Measurements from ENCODE around the gene CNTN4.
"Not testable (repeated sequence)": the region's sequence is repeated elsewhere in the genome, so short reads cannot be mapped to it uniquely, and the experiment has no call there.

The CNTN4 gene

GRCh38 chr3:2525968-2526367 lies 427.3 kb downstream of the CNTN4 start:
- Histone ChIP-seq H3K36me3 (ENCODE audit: insufficient read depth, low read length) (no peaks in the 10 kb centered on the region), H3K27ac (ENCODE audit: low read length) (no peak overlapping the region), H2AFZ (ENCODE audit: low read depth, low read length) (no peak overlapping the region), H3K4me2 (ENCODE audit: insufficient read depth, low read length) (no peak overlapping the region), H3K4me1 (ENCODE audit: insufficient read depth, low read length) (no peaks in the 10 kb centered on the region), H3K9me3 (ENCODE audit: insufficient read depth, low read length, severe bottlenecking) (no peaks in the 10 kb centered on the region), H3K79me2 (ENCODE audit: insufficient read depth, low read length) (no peaks in the 10 kb centered on the region), H3K27me3 (ENCODE audit: insufficient read depth, low read length, poor library complexity) (no peaks in the 10 kb centered on the region), H3K9ac (ENCODE audit: low read depth, low read length) (no peak overlapping the region), H3K4me3 (ENCODE audit: low read depth in 1 of 2, low read length in 2 of 2) (no peak overlapping the region), H4K20me1 (ENCODE audit: insufficient read depth, low read length) (no peaks in the 10 kb centered on the region)
- no peak for ATAC-seq (ENCODE audit: insufficient read depth, low read depth)
- DNase-seq: no peak
- TF ChIP-seq EZH2 (IDR thresholded peaks at IDR 0.05; ENCODE audit: borderline replicate concordance, low read depth, low read length, severe bottlenecking) (no peak), CTCF (IDR thresholded peaks at IDR 0.05; ENCODE audit: borderline replicate concordance, extremely low read depth, low read length, poor library complexity, severe bottlenecking) (no peak)

GRCh38 chr3:2526926-2527325 lies 428.3 kb downstream of the CNTN4 start:
- ATAC-seq (ENCODE audit: insufficient read depth, low read depth) (no peak), DNase-seq (no peak)
- TF ChIP-seq EZH2 (IDR thresholded peaks at IDR 0.05; ENCODE audit: borderline replicate concordance, low read depth, low read length, severe bottlenecking): no peak
- no peak for TF ChIP-seq CTCF (IDR thresholded peaks at IDR 0.05; ENCODE audit: borderline replicate concordance, extremely low read depth, low read length, poor library complexity, severe bottlenecking)
- H2AFZ ChIP-seq (ENCODE audit: low read depth, low read length): peak overlapping the region; percentile 33; the same call in 1 of the 2 replicates
- H3K4me1 ChIP-seq (ENCODE audit: insufficient read depth, low read length): no peaks in the 10 kb centered on the region
- no peaks in the 10 kb centered on the region for H3K36me3 ChIP-seq (ENCODE audit: insufficient read depth, low read length)
- no peaks in the 10 kb centered on the region for H3K9me3 ChIP-seq (ENCODE audit: insufficient read depth, low read length, severe bottlenecking)
- H3K27me3 ChIP-seq (ENCODE audit: insufficient read depth, low read length, poor library complexity): no peaks in the 10 kb centered on the region
- no peak overlapping the region for H3K4me3 ChIP-seq (ENCODE audit: low read depth in 1 of 2, low read length in 2 of 2)
- no peaks in the 10 kb centered on the region for H4K20me1 ChIP-seq (ENCODE audit: insufficient read depth, low read length)
- no peaks in the 10 kb centered on the region for H3K79me2 ChIP-seq (ENCODE audit: insufficient read depth, low read length)
- no peak overlapping the region for H3K4me2 ChIP-seq (ENCODE audit: insufficient read depth, low read length)
- H3K9ac ChIP-seq (ENCODE audit: low read depth, low read length): no peak overlapping the region
- H3K27ac ChIP-seq (ENCODE audit: low read length): no peak overlapping the region

GRCh38 chr3:2527328-2527727 lies 428.7 kb downstream of the CNTN4 start:
- H3K36me3 ChIP-seq (ENCODE audit: insufficient read depth, low read length); H3K27ac ChIP-seq (ENCODE audit: low read length); H3K4me1 ChIP-seq (ENCODE audit: insufficient read depth, low read length); H3K4me3 ChIP-seq (ENCODE audit: low read depth in 1 of 2, low read length in 2 of 2); DNase-seq; H3K79me2 ChIP-seq (ENCODE audit: insufficient read depth, low read length); H4K20me1 ChIP-seq (ENCODE audit: insufficient read depth, low read length); H3K4me2 ChIP-seq (ENCODE audit: insufficient read depth, low read length); H3K9ac ChIP-seq (ENCODE audit: low read depth, low read length); H3K27me3 ChIP-seq (ENCODE audit: insufficient read depth, low read length, poor library complexity); H3K9me3 ChIP-seq (ENCODE audit: insufficient read depth, low read length, severe bottlenecking); ATAC-seq (ENCODE audit: insufficient read depth, low read depth); H2AFZ ChIP-seq (ENCODE audit: low read depth, low read length): not testable (repeated sequence)

- not testable (repeated sequence) for H3K27ac ChIP-seq (ENCODE audit: low read length); H3K27me3 ChIP-seq (ENCODE audit: insufficient read depth, low read length, poor library complexity); H4K20me1 ChIP-seq (ENCODE audit: insufficient read depth, low read length); H3K36me3 ChIP-seq (ENCODE audit: insufficient read depth, low read length); H3K4me2 ChIP-seq (ENCODE audit: insufficient read depth, low read length); H3K4me3 ChIP-seq (ENCODE audit: low read depth in 1 of 2, low read length in 2 of 2); DNase-seq; H3K9me3 ChIP-seq (ENCODE audit: insufficient read depth, low read length, severe bottlenecking); H3K79me2 ChIP-seq (ENCODE audit: insufficient read depth, low read length); H3K9ac ChIP-seq (ENCODE audit: low read depth, low read length); ATAC-seq (ENCODE audit: insufficient read depth, low read depth); H3K4me1 ChIP-seq (ENCODE audit: insufficient read depth, low read length); H2AFZ ChIP-seq (ENCODE audit: low read depth, low read length)
Measured at GRCh38 chr3:2534767-2535166, 436.1 kb downstream of the CNTN4 start.

Measured in DND-41 (cell line).